ENCODE data around the gene CDC25B. TPM values are rescaled to one million over a fixed set of nuclear protein-coding genes. Genes with fewer than 3 reads are reported as not detected.
A peak's percentile ranks its signal among the peaks of the same experiment; 100 is the strongest.

The CDC25B gene
- total and polyA plus RNA-seq, 2 of the 13 experiments (the other 11 are each of a cell fraction or from before 2014, with no cell fraction given) = 14.5 to 19.4 TPM

DNA sequence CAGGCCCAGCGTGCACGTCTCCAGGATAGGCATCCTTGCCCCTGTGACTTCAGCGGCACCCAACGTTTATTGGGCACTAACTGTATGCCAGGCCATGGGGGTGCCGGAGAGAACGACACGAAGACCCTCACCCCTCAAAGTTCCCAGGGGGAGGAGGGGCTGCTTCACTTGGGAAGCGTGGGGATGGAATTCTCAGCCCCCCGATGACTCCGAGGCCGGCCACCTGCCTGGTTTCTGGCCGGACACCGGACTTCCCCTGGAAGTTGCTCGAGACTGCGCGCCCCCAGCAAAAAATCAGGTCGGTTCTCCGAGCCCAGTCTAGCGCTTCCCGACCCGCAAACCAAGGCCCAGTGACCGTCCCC is 50.2 kb downstream of the CDC25B start (continued):
- TF ChIP-seq, protein P1, sequence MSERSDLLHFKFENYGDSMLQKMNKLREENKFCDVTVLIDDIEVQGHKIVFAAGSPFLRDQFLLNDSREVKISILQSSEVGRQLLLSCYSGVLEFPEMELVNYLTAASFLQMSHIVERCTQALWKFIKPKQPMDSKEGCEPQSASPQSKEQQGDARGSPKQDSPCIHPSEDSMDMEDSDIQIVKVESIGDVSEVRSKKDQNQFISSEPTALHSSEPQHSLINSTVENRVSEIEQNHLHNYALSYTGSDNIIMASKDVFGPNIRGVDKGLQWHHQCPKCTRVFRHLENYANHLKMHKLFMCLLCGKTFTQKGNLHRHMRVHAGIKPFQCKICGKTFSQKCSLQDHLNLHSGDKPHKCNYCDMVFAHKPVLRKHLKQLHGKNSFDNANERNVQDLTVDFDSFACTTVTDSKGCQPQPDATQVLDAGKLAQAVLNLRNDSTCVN (CRISPR knock-in tag; IDR thresholded peaks at IDR 0.05; ENCODE audit: borderline replicate concordance) = no peak; the same call in 1 of the 2 replicates
- TF ChIP-seq ETV6 (CRISPR knock-in tag; conservative IDR thresholded peaks at IDR 0.05) (no peak), CENPX (CRISPR knock-in tag; IDR thresholded peaks at IDR 0.05) (no peak), ZNF143 (CRISPR knock-in tag; IDR thresholded peaks at IDR 0.05) (peak; percentile 41; the same call in 1 of the 2 replicates), ZNF788 (CRISPR knock-in tag; IDR thresholded peaks at IDR 0.05; ENCODE audit: borderline replicate concordance) (peak; percentile 74; the same call in 1 of the 2 replicates), ZNF160 (CRISPR knock-in tag; IDR thresholded peaks at IDR 0.05) (peak; percentile 85; the same call in 1 of the 2 replicates), KMT2A (CRISPR knock-in tag; IDR thresholded peaks at IDR 0.05) (no peak; the same call in 1 of the 2 replicates), ZBTB8A (CRISPR knock-in tag; IDR thresholded peaks at IDR 0.05; ENCODE audit: borderline replicate concordance, low read depth) (0 out of 2 replicates have a peak, but pooled peaks have one; percentile 2), AFF4 (CRISPR knock-in tag; IDR thresholded peaks at IDR 0.05) (no peak; the same call in 1 of the 2 replicates), ZSCAN20 (CRISPR knock-in tag; IDR thresholded peaks at IDR 0.05; ENCODE audit: borderline replicate concordance) (peak; percentile 96), ZBTB3 (CRISPR knock-in tag; IDR thresholded peaks at IDR 0.05; ENCODE audit: borderline replicate concordance, low read depth) (no peak), ZNF253 (CRISPR knock-in tag; IDR thresholded peaks at IDR 0.05; ENCODE audit: borderline replicate concordance) (no peak; the same call in 1 of the 2 replicates), ZNF775 (CRISPR knock-in tag; IDR thresholded peaks at IDR 0.05; ENCODE audit: borderline replicate concordance) (no peak), ELF1 (CRISPR knock-in tag; IDR thresholded peaks at IDR 0.05) (no peak; the same call in 1 of the 2 replicates)
- TF ChIP-seq, protein P2, sequence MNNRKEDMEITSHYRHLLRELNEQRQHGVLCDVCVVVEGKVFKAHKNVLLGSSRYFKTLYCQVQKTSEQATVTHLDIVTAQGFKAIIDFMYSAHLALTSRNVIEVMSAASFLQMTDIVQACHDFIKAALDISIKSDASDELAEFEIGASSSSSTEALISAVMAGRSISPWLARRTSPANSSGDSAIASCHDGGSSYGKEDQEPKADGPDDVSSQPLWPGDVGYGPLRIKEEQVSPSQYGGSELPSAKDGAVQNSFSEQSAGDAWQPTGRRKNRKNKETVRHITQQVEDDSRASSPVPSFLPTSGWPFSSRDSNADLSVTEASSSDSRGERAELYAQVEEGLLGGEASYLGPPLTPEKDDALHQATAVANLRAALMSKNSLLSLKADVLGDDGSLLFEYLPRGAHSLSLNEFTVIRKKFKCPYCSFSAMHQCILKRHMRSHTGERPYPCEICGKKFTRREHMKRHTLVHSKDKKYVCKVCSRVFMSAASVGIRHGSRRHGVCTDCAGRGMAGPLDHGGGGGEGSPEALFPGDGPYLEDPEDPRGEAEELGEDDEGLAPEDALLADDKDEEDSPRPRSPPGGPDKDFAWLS (CRISPR knock-in tag; IDR thresholded peaks at IDR 0.05; ENCODE audit: borderline replicate concordance) = no peak
- TF ChIP-seq, protein P3, sequence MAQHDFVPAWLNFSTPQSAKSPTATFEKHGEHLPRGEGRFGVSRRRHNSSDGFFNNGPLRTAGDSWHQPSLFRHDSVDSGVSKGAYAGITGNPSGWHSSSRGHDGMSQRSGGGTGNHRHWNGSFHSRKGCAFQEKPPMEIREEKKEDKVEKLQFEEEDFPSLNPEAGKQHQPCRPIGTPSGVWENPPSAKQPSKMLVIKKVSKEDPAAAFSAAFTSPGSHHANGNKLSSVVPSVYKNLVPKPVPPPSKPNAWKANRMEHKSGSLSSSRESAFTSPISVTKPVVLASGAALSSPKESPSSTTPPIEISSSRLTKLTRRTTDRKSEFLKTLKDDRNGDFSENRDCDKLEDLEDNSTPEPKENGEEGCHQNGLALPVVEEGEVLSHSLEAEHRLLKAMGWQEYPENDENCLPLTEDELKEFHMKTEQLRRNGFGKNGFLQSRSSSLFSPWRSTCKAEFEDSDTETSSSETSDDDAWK (CRISPR knock-in tag; IDR thresholded peaks at IDR 0.05) = no peak
- TF ChIP-seq, protein P4, sequence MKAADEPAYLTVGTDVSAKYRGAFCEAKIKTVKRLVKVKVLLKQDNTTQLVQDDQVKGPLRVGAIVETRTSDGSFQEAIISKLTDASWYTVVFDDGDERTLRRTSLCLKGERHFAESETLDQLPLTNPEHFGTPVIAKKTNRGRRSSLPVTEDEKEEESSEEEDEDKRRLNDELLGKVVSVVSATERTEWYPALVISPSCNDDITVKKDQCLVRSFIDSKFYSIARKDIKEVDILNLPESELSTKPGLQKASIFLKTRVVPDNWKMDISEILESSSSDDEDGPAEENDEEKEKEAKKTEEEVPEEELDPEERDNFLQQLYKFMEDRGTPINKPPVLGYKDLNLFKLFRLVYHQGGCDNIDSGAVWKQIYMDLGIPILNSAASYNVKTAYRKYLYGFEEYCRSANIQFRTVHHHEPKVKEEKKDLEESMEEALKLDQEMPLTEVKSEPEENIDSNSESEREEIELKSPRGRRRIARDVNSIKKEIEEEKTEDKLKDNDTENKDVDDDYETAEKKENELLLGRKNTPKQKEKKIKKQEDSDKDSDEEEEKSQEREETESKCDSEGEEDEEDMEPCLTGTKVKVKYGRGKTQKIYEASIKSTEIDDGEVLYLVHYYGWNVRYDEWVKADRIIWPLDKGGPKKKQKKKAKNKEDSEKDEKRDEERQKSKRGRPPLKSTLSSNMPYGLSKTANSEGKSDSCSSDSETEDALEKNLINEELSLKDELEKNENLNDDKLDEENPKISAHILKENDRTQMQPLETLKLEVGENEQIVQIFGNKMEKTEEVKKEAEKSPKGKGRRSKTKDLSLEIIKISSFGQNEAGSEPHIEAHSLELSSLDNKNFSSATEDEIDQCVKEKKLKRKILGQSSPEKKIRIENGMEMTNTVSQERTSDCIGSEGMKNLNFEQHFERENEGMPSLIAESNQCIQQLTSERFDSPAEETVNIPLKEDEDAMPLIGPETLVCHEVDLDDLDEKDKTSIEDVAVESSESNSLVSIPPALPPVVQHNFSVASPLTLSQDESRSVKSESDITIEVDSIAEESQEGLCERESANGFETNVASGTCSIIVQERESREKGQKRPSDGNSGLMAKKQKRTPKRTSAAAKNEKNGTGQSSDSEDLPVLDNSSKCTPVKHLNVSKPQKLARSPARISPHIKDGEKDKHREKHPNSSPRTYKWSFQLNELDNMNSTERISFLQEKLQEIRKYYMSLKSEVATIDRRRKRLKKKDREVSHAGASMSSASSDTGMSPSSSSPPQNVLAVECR (CRISPR knock-in tag; IDR thresholded peaks at IDR 0.05; ENCODE audit: borderline replicate concordance) = no peak

Data from HepG2 (cell line).